ENCODE data around the gene WNT4.

WNT4 gene
- total RNA-seq: 0 reads per million in 4 experiments

DNA sequence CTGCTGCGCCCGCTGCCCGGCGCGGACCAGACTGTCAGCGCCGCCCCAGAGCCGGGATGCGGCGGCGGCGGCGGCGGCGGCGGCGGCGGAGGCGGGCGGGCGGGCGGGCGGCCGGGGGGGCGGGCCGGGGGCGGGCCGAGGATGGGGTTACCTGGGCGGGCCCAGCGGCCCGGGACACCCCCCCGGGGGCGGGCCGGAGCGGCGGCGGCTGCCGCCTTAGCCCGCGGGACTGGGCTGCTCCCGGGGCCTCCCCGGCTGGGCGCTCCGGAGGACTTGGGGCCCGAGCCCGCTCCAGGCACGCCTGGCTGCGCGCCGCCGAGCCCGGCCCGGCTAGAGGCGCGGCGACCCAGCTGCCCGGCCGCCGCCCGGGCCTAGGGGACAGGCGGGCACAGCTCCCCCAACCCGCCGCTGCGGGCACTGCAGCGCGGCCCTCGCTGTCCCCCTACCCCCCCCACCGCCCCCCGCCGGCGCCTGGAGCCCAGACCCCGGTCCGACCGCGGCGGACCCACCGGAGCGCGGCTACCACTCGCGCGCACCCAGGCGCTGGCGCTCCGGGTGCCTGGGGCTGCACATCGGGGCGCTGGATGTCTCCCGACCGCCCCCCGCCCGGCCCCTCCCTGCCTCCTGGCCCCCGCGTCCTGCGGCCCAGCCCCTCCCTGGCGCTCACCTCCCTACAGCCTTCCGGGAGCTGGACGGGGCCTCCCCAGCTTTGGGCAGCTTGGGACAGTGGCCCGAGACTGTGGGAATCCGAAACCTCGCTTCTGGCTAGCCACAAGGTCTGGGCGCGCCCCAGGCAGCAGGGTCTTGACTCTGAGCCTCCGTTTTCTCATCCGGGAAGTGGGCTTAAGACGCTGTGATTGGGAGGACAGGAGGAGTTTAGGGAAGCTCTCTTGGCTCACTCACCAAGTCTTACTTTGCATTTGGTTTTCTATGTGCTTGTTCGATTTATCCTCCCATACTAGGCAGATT lies at the start of gene WNT4:
TSS of gene WNT4 (minus strand) at position 33 of the 969 bp plus-strand sequence. CDS start 175 bp downstream, outside the sequence.
- DNase-seq: no peak

DNA sequence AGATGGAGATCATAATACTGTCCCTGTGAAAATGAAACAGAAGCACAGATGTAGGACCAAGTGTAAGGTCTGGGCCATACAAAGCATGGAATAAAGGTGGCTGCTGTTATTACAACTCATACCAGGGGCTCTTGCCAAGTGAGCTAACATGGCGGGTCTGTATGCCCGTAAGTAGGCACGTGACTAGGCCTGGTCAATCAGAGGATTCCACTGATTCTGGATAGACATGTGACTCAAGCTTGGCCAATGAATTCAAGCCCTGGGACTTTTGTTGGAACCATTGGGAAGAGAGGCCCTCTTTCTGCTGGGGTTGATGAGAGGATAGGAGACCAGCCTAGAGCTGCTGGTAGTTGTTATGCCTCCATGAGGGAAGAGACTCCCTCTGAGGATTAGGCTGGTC lies 47.8 kb upstream of the WNT4 start:
- DNase-seq: no peak

DNA sequence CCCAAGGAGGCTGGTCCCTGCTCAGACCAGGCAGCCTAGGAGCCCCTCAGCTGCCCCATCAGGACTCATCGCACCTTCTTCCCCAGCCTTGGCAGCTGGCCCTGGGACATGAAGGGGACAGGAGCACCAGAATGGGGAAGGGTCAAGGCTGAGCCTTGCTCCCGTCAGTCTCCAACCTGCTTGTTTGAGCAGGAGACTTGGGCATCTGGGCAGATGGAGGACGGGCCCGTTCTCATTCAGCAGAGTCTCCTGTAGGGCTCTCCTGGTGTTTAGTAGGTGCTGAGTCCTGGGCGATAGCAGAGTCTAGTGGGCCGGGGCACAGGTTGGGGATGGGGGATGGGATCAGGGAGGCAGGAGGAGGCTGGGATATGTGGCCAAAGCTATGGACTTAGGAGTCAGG lies 47.4 kb upstream of the WNT4 start:
- DNase-seq: no peak

DNA sequence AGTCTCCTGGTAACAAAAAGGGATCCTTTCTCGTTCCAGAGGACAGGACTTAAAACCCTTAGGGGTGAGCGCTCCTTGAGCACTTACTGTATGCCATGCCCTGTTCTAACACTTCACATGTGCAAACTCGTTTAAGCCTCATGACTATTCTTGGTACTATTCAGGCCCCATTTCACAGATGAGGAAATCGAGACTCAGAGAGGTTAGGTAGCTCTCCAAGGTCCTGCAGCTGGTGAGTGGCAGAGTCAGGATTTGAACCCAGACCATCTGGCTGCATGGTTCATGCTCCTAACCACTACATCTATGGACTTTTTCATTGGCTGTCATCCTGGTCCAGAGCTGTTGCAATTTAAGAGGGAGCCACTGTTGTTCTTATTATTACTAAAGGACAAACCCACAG lies 46.7 kb upstream of the WNT4 start:
- DNase-seq: no peak

DNA sequence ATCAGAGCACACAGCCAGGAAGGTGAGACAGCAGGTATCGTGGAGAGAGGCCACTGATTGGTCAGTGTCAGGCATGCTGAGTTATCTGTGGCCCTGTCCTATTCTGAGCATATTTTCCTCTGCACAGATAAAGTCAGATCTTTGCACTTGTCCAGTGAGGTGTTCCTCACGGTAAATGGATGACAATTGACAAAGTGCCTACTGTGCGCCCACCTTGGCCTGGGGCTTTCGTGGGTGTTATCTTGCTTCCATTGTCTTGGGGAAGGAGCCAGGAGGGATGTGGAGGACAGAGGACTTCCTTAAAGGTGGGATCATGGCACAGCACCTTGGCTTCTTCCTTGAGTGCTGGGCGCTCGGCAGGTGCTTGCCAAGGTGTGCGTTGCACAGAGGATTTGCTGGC lies 46.0 kb upstream of the WNT4 start:
- DNase-seq: no peak

DNA sequence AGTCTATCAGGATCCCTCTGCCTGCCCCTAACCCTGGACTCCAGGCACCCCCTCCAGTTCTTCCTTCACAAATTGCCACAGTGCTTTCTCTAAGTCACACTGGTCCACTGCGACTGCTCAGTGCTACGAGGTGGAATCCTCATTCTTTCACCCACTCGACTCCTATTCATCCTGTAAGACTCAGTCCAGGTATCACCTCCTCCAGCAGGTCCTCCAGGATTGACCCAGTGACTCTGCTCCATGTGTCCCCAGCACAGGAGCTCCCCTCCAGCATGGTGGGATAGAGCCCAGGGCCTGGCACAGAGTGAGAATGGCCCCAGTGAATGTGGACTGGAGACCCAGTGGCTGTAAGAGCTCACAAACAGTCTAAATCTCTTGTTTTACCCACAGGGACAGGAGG lies 45.5 kb upstream of the WNT4 start:
- DNase-seq: no peak

DNA sequence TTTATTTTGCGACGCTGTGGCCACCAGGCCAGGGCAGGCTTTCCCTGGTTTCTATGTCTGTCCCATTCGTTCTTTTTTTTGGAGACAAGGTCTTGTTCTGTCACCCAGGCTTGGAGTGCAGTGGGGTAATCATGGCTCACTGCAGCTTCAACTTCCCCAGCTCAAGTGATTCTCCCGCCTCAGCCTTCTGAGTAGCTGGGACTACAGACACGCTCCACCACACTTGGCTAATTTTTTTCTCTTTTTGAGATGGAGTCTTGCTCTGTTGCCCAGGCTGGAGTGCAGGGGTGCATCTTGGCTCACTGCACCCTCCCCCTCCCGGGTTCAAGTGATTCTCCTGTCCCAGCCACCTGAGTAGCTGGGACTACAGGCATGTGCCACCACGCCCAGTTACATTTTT lies 43.4 kb upstream of the WNT4 start:
- DNase-seq: no peak

DNA sequence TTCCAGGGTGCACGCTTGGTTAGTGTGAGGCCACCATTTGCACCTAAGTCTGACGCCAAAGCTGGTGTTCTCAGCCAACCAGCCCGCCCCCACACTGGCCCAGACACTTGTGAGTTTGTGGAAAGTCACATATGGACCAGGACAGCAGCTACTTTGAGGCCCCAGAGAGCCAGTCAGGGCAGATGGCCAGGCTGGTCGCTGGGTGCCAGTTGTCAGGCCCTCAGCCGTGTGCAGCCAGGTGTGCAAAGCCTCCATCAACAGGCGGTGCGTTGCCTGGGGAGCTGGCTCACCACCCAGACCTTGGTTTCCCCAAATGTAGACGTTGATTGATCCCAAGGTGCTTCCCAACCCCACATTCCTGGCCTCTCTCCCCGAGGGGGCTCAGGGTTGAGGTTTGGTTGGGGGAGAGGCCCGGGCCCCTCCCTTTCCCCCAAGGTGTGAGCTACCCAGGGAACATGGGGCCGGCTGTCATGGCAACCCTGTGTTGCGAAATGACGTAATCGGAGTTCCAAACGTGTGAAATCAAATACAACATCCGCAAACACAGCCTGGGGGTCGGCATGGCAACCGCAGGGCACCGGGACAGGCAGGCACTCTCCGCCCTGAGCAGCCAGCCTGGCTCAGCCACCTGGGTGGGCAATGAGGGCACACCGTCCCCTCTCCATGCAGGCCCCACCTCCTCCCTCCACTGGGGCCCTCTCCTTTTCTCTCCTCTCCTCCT lies 42.2 kb upstream of the WNT4 start:
- DNase-seq: no peak

DNA sequence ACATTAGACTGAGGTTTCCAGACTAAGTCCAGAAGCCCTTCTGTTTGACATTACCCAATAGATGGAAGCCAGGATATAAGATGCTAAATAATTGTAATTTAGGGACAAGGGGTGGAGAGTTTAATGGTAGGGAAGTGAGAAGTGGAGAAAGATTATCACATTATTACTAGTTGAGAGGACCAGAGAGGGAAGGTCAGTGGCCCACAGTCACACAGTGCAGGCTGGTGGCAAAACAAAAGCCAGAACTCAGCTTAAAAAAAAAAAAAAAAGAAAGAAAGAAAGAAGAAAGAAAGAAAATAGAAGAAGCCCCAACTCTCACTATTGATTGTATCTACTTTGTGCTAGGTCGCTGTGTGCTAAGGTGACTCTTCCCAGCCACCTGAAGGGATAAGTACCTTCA lies 41.6 kb upstream of the WNT4 start:
- no peak for DNase-seq

DNA sequence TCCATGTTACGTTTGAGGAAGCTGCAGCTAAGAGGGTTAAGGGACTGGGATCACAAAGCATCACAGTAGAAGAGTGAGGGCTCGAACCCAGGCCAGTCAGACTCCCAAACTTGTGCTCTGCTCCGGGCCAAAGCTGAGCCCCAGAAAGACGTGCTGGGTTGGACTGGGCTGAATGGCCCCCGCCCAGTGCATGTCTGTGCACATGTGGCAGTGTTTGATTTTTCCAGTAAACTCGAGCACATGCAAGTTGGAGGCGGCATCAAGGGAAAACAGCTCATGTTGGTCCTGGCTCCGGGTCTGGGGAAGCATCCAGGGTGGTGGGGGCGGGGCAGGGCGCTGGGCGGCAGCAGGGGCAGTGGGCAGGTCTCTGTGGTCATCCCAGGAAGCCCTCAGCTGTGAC lies 39.8 kb upstream of the WNT4 start:
- DNase-seq: no peak

DNA sequence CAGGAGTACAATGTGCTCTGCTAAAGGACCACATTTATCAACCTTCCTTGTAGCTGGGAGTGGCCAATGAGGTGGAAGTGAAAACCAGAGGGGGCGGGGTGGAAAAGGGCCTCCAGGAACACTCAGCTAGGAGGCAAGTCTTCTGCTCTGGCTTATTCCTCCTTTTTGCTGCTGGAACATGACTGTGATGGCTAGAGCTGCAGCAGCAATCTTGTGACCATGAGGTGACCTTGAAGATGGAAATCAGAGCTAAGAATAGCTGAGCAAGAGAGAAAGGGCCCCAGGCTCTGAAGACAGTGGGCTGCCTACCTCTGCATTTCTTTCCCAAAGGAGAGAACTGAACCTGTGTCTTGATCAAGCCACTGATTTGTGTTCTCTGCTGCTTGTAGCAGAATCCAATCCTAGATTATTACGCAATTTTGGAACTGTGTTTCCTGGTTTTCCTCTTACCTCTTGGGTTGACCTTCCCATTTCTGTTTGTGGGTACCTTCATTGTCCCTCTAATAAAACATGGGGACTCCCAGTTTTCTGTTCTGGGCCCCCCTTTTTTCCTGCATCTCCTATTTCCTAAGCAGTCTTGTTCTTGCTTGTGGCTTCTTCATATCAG lies 36.4 kb upstream of the WNT4 start:
- DNase-seq: no peak

DNA sequence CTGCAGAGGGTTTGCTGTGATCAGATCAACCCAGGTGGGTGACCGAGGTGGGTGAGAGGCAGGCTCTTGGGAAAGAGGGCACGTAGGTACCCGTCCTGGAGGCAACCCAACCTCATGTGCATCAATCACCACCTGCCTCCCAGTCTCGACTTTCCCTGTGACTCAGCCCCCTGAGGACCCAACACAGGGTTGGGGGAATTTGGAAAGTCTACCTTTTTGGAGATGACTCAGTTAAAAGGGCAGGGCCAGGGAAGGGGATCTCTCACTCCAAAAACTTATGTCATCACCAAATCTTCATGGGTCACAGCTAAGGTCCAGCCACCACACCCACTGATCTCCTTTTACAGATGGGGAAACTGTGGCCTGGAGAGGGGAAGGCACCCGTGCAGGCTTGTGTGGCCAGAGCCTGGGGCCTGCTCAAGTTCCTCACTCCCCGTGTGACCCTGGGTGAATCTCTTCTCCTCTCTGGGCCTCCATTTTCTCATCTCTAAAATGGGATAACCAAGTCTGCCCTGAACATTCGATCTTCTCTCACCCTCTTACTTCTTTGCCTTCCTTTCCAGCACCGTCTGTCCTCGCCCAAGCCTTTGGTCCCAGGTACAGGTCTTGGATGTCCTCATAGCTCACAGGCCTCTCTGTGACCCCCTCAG lies 34.6 kb upstream of the WNT4 start:
- no peak for DNase-seq

DNA sequence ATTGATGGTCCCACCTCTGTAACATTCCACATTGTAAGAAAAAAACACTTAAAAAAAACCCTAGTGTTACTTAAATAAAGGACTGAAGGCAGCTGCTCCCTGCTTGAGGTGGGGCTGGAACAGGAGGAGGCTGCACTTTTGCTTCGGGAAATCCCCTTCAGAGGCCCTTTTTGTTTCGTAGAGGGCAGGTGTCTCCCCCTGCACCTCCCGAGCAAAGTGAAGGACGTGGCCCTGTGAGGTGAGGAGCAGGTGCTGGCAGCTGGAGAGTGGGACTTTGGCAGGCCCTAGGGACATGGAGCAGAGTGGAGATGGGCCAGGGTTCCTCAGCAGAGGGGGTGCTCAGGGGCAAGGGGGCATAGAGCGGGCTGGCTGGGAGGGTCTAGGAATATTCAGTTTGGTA lies 33.4 kb upstream of the WNT4 start:
- DNase-seq: no peak

DNA sequence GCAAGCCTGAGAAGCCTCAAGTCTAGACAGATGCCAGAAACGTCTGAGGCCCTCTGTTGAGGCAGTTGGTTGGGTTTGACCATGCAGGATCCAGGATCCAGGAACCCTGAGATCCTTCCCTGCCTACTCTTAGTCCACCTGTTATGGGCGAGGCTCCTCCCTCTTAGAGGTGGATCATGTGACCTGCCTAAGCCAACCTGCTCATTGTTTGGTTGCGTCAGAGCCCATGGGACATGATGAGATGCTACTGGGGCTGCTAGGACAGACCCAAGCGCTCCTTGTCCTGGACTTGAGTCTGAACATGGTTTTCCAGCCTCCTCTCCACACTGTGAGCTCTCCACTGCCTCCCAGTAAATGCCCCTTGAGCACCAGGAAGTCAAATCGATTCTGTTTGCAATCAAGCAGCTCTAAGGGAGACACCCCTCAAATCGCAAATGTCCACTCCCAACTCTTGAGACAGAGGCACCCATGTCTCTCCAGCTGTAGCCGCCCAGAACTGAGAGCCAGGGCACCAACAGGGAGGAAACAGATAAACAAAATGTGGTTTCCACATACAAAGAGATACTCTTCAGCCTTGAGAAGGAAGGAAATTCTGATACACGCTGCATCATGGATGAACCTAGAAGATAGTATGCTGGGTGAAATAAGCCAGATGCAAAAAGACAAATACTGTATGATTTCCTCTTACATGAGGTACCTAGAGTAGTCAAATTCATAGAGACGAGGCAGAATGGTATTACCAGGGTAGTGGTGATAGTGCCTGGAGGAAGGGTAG lies 31.7 kb upstream of the WNT4 start:
- DNase-seq: no peak

DNA sequence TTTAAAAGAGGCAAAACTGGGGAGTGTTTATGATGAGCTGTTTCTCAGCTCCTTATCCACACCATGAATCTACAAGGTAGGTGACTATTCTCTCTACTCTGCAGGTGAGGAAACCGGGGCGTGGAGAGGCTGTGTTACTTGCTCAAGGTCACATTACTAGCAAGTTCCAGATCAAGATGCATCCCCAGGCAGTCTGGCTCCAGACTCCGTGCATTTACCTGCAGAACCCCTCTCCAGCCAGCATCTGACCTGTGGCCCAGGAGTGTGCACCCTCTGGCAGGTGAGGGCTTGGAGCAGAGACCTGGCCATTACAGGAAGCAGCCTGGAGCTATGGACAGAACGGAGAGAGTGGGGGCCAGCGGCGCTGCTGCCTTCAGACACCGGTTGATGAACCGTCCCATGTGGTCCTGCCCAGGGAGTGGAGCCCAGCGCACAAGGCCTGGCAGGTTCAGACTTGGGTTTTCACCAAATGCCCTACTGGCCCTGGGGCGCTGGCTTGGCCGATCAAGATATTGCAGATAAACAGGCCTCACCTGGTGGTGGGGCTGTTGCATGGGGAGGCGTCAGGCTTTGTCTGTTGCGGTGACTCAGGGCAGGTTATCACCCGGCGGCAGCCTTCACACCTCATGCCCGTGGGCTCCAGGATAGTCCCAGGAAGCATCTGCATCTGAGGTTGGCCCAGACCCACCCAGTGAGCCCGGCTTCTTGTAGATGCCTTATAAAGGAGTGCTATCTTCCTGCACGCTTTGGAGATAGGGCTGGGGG lies 29.2 kb upstream of the WNT4 start:
- DNase-seq: no peak

DNA sequence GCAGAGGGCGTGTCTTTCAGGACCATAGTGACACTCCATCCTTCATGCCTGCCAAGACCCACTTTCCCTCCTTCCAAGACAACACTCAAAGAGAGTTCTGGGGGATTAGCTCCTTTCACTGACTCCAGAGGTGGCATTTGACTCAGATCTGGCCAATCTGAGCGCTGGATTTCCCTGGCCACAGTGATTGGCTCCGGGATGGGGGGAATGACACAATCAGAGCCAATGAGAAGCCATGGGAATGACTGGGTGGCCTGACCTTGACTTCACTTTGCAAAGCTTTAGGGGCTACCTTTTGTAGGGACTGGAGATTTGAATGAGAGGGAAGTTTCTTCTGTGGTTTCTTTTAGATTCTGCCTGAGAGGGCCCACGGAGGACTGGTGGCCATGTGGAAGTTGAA lies 26.9 kb upstream of the WNT4 start:
- no peak for DNase-seq

DNA sequence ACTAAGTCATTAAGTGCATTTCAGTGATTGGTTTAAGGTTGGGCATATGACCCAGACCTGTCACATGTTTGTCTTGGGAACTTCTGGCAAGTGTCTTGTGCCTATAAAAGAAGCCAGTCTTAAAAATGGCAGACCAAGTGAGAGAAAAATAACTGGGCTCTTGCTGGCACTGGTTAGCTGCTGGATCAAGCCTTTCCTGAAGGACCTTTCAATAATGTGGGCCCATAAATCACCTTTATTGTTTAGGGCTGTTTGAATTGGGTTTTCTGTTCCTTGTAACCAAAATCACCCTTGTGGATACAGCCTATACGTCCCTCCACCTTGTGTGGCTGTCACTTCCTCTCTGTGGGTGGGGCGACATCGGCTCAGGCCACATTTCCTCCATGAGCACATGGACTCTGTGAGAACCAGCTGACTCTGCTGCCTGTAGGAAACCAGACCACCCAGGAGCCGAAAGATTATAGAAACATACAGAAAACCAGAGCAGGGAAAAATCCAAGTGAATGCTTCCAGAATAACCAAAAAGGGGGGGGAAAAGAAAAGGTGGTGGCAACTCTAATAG lies 25.6 kb upstream of the WNT4 start:
- no peak for DNase-seq

DNA sequence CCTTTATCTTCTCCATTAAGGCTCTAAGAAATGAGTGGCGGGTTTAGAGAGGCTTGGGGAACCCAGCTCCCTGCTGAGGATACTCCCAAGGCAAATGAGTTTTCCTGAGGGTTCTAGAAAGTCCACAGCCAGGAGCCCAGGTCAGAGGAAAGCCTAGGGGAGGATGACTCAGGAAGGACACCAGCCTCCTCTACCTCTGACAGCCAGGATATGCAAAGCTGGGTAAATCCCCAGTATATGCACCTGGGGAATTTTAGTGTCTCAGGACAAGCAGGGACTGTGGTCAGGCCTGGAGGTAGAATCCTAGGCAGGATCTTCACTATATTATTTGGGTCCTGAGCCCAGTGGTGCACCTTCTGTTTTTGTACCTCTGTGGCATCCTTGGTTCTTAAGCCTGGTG lies 23.5 kb upstream of the WNT4 start:
- no peak for DNase-seq

DNA sequence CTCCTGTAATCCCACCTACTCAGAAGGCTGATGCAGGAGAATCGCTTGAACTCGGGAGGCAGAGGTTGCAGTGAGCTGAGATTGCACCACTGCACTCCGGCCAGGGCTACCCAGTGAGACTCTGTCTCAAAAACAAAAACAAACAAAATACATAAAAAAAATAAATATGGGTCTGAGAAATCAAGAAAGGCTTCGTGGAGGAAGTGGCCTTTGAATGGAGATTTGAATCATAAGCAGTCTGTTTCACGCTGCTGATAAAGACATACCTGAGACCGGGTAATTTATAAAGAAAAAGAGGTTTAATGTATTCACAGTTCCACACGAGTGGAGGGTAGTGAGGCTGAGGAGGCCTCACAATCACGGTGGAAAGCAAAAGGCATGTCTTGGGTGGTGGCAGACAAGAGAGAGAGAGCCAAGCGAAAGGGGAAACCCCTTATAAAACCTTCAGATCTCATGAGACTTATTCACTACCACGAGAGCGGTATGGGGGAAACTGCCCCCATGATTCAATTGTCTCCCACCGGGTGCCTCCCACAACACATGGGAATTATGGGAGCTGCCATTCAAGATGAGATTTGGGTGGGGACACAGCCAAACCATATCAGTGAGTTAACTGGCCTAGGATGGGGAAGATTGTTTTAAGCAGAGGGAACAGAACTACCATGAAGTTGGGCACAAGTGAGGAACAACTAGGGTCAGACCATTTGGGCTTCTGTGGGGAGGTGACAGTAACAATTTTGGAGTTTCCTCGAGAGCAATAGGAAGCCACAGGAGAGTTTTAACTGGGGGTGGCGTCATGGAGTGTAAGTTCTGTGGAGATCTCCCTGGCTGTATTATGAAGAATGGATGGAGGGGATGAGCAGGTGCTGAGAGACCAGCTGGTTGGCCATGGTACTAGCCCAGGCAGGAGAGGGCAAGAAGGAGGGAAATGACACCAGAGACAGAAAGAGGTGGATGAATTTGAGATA lies 22.2 kb upstream of the WNT4 start:
- DNase-seq: no peak

DNA sequence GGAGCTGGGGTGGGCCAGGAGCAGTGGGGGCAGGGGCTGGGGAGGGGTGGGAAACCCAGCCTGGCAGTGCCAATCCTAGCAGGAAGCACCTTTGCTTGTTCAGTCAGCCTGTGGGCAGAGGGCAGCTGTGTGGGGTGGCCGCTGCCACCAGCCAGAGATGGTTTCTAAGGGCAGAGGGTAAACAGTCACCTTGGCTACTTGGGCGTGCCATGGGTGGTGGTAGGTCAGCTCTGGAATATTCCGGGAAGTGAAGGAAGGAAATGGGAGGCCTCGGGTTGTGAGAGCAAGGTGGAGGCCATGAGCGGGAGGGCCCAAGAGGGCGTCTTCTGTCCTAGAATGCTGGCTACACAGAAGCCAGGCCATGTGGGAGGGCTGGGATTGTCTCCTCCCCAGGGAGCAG lies 20.7 kb upstream of the WNT4 start:
- no peak for DNase-seq

Data from effector CD8-positive, alpha-beta T cell (primary cell).